ENCODE data around the gene GPC5. TPM values are rescaled to one million over a fixed set of nuclear protein-coding genes. Genes with fewer than 3 reads are reported as not detected.
"Not testable (repeated sequence)": the region's sequence is repeated elsewhere in the genome, so short reads cannot be mapped to it uniquely, and the experiment has no call there.

Gene GPC5
- total RNA-seq, 1 donor from 2014 or later: 2.5 TPM

GRCh38 chr13:92743992-92744391, 1345.6 kb downstream of the GPC5 start:
- Mint-ChIP-seq H3K27ac (no peak overlapping the region), H3K4me3 (no peak overlapping the region), H3K27me3 (ENCODE audit: low read depth) (no peaks in the 10 kb centered on the region), H3K9me3 (peaks cover 3% of the 10 kb centered on the region), H3K4me1 (peaks cover 7% of the 10 kb centered on the region), H3K36me3 (no peaks in the 10 kb centered on the region)
- TF ChIP-seq CTCF (IDR thresholded peaks at IDR 0.05; ENCODE audit: unreplicated experiment): no peak
- DNase-seq (ENCODE audit: low spot score in 2 of 2, unreplicated experiment in 2 of 2): no peak

- H3K27me3 Mint-ChIP-seq (ENCODE audit: low read depth): no peaks in the 10 kb centered on the region
- no peak overlapping the region for H3K4me3 Mint-ChIP-seq
- H3K4me1 Mint-ChIP-seq: peaks cover 1% of the 10 kb centered on the region
- no peak for DNase-seq (ENCODE audit: low spot score in 2 of 2, unreplicated experiment in 2 of 2)
- TF ChIP-seq CTCF (IDR thresholded peaks at IDR 0.05; ENCODE audit: unreplicated experiment): no peak
- H3K36me3 Mint-ChIP-seq: no peaks in the 10 kb centered on the region
- peaks cover 3% of the 10 kb centered on the region for H3K9me3 Mint-ChIP-seq
- H3K27ac Mint-ChIP-seq: no peak overlapping the region
Observed at GRCh38 chr13:92745258-92745657, 1346.8 kb downstream of the GPC5 start.

GRCh38 chr13:92752705-92753104, 1354.3 kb downstream of the GPC5 start:
- H3K4me3 Mint-ChIP-seq; H3K4me1 Mint-ChIP-seq; H3K36me3 Mint-ChIP-seq; H3K27ac Mint-ChIP-seq; DNase-seq (ENCODE audit: low spot score in 2 of 2, unreplicated experiment in 2 of 2); H3K9me3 Mint-ChIP-seq; H3K27me3 Mint-ChIP-seq (ENCODE audit: low read depth): not testable (repeated sequence)

GRCh38 chr13:92761710-92762109, 1363.3 kb downstream of the GPC5 start:
- no peak for TF ChIP-seq CTCF (IDR thresholded peaks at IDR 0.05; ENCODE audit: unreplicated experiment)
- no peaks in the 10 kb centered on the region for H3K27me3 Mint-ChIP-seq (ENCODE audit: low read depth)
- peaks cover 36% of the 10 kb centered on the region for H3K9me3 Mint-ChIP-seq
- peaks cover 19% of the 10 kb centered on the region for H3K36me3 Mint-ChIP-seq
- H3K4me1 Mint-ChIP-seq: no peaks in the 10 kb centered on the region
- H3K27ac Mint-ChIP-seq: no peak overlapping the region
- DNase-seq (ENCODE audit: low spot score in 2 of 2, unreplicated experiment in 2 of 2): no peak
- no peak overlapping the region for H3K4me3 Mint-ChIP-seq

GRCh38 chr13:92767468-92767867, 1369.0 kb downstream of the GPC5 start:
- Mint-ChIP-seq H3K27me3 (ENCODE audit: low read depth) (no peaks in the 10 kb centered on the region), H3K4me1 (no peaks in the 10 kb centered on the region), H3K27ac (no peak overlapping the region), H3K36me3 (peaks cover 4% of the 10 kb centered on the region), H3K4me3 (no peak overlapping the region), H3K9me3 (peaks cover 12% of the 10 kb centered on the region)
- no peak for DNase-seq (ENCODE audit: low spot score in 2 of 2, unreplicated experiment in 2 of 2)
- TF ChIP-seq CTCF (IDR thresholded peaks at IDR 0.05; ENCODE audit: unreplicated experiment): no peak

GRCh38 chr13:92768602-92769001, 1370.2 kb downstream of the GPC5 start:
- Mint-ChIP-seq H3K4me3 (no peak overlapping the region), H3K27me3 (ENCODE audit: low read depth) (no peaks in the 10 kb centered on the region), H3K36me3 (no peaks in the 10 kb centered on the region), H3K27ac (no peak overlapping the region), H3K9me3 (peaks cover 8% of the 10 kb centered on the region), H3K4me1 (no peaks in the 10 kb centered on the region)
- no peak for DNase-seq (ENCODE audit: low spot score in 2 of 2, unreplicated experiment in 2 of 2)
- TF ChIP-seq CTCF (IDR thresholded peaks at IDR 0.05; ENCODE audit: unreplicated experiment): no peak
